C4-2B (cell line): Measurements from ENCODE around the gene ANAPC5.

Source experiments
- ZFX ChIP-seq: fragments of 450-650 bp; IDR thresholded peaks from 2 replicates; pipeline ENCODE4 v1.6.1; 2017
- TF ChIP-seq, protein P1 (sequence below): fragments of 450-650 bp; conservative IDR thresholded peaks from 2 replicates; pipeline ENCODE4 v1.5.1; 2017; ENCODE audit warnings: mild to moderate bottlenecking

DNA sequence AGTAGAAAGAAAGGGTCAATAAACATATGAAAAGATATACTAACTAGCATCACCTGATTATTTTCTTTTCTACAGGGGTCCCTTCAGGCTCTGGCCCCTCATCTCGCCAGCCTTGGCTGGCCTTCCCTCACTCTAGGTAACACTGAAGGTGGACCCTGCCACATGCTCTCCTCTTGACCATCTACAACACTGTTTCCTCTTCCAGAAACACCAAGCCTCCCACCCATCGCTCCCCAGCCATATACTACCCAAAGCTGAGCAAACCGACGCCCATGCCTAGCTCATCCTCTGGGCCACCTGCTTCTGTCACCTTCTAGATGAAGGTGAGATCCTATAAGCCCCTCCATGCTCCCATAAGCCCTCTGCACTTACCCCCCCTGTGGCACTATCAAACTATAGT lies 14.8 kb downstream of the ANAPC5 start:
- TF ChIP-seq, protein P1, sequence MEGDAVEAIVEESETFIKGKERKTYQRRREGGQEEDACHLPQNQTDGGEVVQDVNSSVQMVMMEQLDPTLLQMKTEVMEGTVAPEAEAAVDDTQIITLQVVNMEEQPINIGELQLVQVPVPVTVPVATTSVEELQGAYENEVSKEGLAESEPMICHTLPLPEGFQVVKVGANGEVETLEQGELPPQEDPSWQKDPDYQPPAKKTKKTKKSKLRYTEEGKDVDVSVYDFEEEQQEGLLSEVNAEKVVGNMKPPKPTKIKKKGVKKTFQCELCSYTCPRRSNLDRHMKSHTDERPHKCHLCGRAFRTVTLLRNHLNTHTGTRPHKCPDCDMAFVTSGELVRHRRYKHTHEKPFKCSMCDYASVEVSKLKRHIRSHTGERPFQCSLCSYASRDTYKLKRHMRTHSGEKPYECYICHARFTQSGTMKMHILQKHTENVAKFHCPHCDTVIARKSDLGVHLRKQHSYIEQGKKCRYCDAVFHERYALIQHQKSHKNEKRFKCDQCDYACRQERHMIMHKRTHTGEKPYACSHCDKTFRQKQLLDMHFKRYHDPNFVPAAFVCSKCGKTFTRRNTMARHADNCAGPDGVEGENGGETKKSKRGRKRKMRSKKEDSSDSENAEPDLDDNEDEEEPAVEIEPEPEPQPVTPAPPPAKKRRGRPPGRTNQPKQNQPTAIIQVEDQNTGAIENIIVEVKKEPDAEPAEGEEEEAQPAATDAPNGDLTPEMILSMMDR, result no peak
- TF ChIP-seq ZFX, result no peak
